GM18951 (cell line): Measurements from ENCODE around the gene RBSN.

ENCODE experiments used
- POLR2A ChIP-seq: IDR thresholded peaks from 4 replicates; pipeline ENCODE4 v1.6.1; 2011; ENCODE audit warnings: mild to moderate bottlenecking; ENCODE audit not compliant: insufficient read length, insufficient read depth; ENCODE audit errors: extremely low read depth
- in situ Hi-C: fragments of 300-500 bp; cut with MboI; formaldehyde crosslinking; loops from one replicate; pipeline ENCODE4 v1.12.0; 2022; ENCODE audit warnings: low sequenced_read_pairs, mixed read lengths, inconsistent platforms; ENCODE audit not compliant: unreplicated experiment

The RBSN gene

GRCh38 chr3:15113471-15113870 lies 14.5 kb upstream of the RBSN start:
- in situ Hi-C loops: loop anchor here (5.0 to 10.0 kb wide), 2 partner anchors 89 to 291 kb away; no protein-coding TSS in a partner anchor
- no peak for TF ChIP-seq POLR2A

- in situ Hi-C loops: loop anchor here (5.0 to 10.0 kb wide), 2 partner anchors 90 to 293 kb away; no protein-coding TSS in a partner anchor
- no peak for TF ChIP-seq POLR2A
Measured at GRCh38 chr3:15112011-15112410, 13.1 kb upstream of the RBSN start.

- in situ Hi-C loops: loop anchor here (5.0 to 10.0 kb wide), 2 partner anchors 92 to 295 kb away; no protein-coding TSS in a partner anchor
Measured at GRCh38 chr3:15110206-15110605, 11.3 kb upstream of the RBSN start.

GRCh38 chr3:15108869-15109268 lies 9.9 kb upstream of the RBSN start:
- TF ChIP-seq POLR2A: no peak
- in situ Hi-C loops: no loop called here

More at GRCh38 chr3:15110206-15110605, 11.3 kb upstream of the RBSN start:
- TF ChIP-seq POLR2A: no peak

GRCh38 chr3:15108082-15108545 lies 9.2 kb upstream of the RBSN start:
- no peak for TF ChIP-seq POLR2A
- in situ Hi-C loops: no loop called here

GRCh38 chr3:15107075-15107947 lies 8.4 kb upstream of the RBSN start:
- in situ Hi-C loops: no loop called here
- no peak for TF ChIP-seq POLR2A

GRCh38 chr3:15102836-15103235 lies 3.9 kb upstream of the RBSN start:
- in situ Hi-C loops: no loop called here

GRCh38 chr3:15102256-15102655 lies 3.3 kb upstream of the RBSN start:
- in situ Hi-C loops: no loop called here

More at GRCh38 chr3:15102836-15103235, 3.9 kb upstream of the RBSN start:
- TF ChIP-seq POLR2A: no peak

GRCh38 chr3:15099364-15100098 lies 583 bp upstream of the RBSN start:
- in situ Hi-C loops: no loop called here
- no peak for TF ChIP-seq POLR2A

More at GRCh38 chr3:15102256-15102655, 3.3 kb upstream of the RBSN start:
- no peak for TF ChIP-seq POLR2A

- in situ Hi-C loops: no loop called here
Measured at GRCh38 chr3:15097891-15098290, 1.1 kb downstream of the RBSN start.

GRCh38 chr3:15096046-15096445 lies 2.9 kb downstream of the RBSN start:
- TF ChIP-seq POLR2A: no peak
- in situ Hi-C loops: no loop called here

More at GRCh38 chr3:15097891-15098290, 1.1 kb downstream of the RBSN start:
- no peak for TF ChIP-seq POLR2A

- in situ Hi-C loops: no loop called here
Measured at GRCh38 chr3:15094187-15094875, 4.6 kb downstream of the RBSN start.

GRCh38 chr3:15092686-15093085 lies 6.3 kb downstream of the RBSN start:
- TF ChIP-seq POLR2A: no peak
- in situ Hi-C loops: no loop called here

More at GRCh38 chr3:15094187-15094875, 4.6 kb downstream of the RBSN start:
- TF ChIP-seq POLR2A: no peak
